ENCODE data around the gene EPS15.

GRCh38 chr1:51369171-51369570 lies 149.9 kb downstream of the EPS15 start:
- TF ChIP-seq, protein P1, sequence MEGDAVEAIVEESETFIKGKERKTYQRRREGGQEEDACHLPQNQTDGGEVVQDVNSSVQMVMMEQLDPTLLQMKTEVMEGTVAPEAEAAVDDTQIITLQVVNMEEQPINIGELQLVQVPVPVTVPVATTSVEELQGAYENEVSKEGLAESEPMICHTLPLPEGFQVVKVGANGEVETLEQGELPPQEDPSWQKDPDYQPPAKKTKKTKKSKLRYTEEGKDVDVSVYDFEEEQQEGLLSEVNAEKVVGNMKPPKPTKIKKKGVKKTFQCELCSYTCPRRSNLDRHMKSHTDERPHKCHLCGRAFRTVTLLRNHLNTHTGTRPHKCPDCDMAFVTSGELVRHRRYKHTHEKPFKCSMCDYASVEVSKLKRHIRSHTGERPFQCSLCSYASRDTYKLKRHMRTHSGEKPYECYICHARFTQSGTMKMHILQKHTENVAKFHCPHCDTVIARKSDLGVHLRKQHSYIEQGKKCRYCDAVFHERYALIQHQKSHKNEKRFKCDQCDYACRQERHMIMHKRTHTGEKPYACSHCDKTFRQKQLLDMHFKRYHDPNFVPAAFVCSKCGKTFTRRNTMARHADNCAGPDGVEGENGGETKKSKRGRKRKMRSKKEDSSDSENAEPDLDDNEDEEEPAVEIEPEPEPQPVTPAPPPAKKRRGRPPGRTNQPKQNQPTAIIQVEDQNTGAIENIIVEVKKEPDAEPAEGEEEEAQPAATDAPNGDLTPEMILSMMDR (IDR thresholded peaks at IDR 0.05; ENCODE audit: low read length), result no peak
- TF ChIP-seq EZH2phosphoT487 (IDR thresholded peaks at IDR 0.05; ENCODE audit: low read length) (no peak), EZH2 (optimal IDR thresholded peaks at IDR 0.05; ENCODE audit: low read depth, low read length) (no peak)

Measured in MM.1S (cell line).